Neural cell (in vitro differentiated cells): ENCODE data around the gene MAPK8. TPM values are rescaled to one million over a fixed set of nuclear protein-coding genes. Genes with fewer than 3 reads are reported as not detected.

ENCODE experiments used
- H2AFZ ChIP-seq: fragments of 200-600, 300-800 bp; sonication (generic), shearing (Covaris generic); 2 replicates; pipeline ENCODE4 v1.6.0; 2014; ENCODE audit warnings: low read depth, mild to moderate bottlenecking, antibody characterized with exemption, low read length, moderate library complexity
- H3F3A ChIP-seq: fragments of 200-600 bp; shearing (Covaris generic); 2 replicates; pipeline ENCODE4 v1.6.1; 2016; ENCODE audit warnings: mild to moderate bottlenecking, moderate library complexity, mixed read lengths, antibody characterized with exemption, low read length; ENCODE audit not compliant: insufficient read depth, poor library complexity, severe bottlenecking
- H3K27ac ChIP-seq: fragments of 200-600, 300-800 bp; sonication (generic), shearing (Covaris generic); 2 replicates; pipeline ENCODE4 v1.5.1; 2014; ENCODE audit warnings: mild to moderate bottlenecking, low read length, moderate library complexity
- H3K27me3 ChIP-seq: fragments of 300-800, 200-600 bp; sonication (generic), shearing (Covaris generic); 2 replicates; pipeline ENCODE4 v1.6.0; 2014; ENCODE audit warnings: mild to moderate bottlenecking, low read depth, low read length, moderate library complexity; ENCODE audit not compliant: insufficient read depth
- H3K36me3 ChIP-seq: fragments of 300-800, 200-600 bp; sonication (generic), shearing (Covaris generic); 2 replicates; pipeline ENCODE4 v1.5.1; 2014; ENCODE audit warnings: mild to moderate bottlenecking, antibody characterized with exemption, low read length, moderate library complexity; ENCODE audit not compliant: insufficient read depth
- H3K4me2 ChIP-seq: fragments of 300-800, 200-600 bp; sonication (generic), shearing (Covaris generic); 2 replicates; pipeline ENCODE4 v1.6.0; 2014; ENCODE audit warnings: mild to moderate bottlenecking, low read length
- H3K4me3 ChIP-seq: fragments of 300-800, 200-600 bp; sonication (generic), shearing (Covaris generic); 2 replicates; pipeline ENCODE4 v1.5.1; 2014; ENCODE audit warnings: mild to moderate bottlenecking, low read length, moderate library complexity
- H3K79me2 ChIP-seq: fragments of 200-600 bp; shearing (Covaris generic); replicated peaks from 2 replicates; pipeline ENCODE4 v1.6.0; 2014; ENCODE audit warnings: mild to moderate bottlenecking, low read length, moderate library complexity; ENCODE audit not compliant: insufficient read depth
- H3K9ac ChIP-seq: fragments of 300-800, 200-600 bp; sonication (generic), shearing (Covaris generic); 2 replicates; pipeline ENCODE4 v1.6.1; 2016; ENCODE audit warnings: mild to moderate bottlenecking, low read length, mixed read lengths
- H3K9me2 ChIP-seq: fragments of 200-600 bp; shearing (Covaris generic); 2 replicates; pipeline ENCODE4 v1.6.1; 2016; ENCODE audit warnings: mild to moderate bottlenecking, low read length, mixed read lengths; ENCODE audit not compliant: insufficient read depth
- H3K9me3 ChIP-seq: fragments of 200-600, 300-800 bp; sonication (generic), shearing (Covaris generic); 2 replicates; pipeline ENCODE4 v1.6.1; 2016; ENCODE audit warnings: mild to moderate bottlenecking, mixed run types, low read length, moderate library complexity, mixed read lengths
- H4K20me1 ChIP-seq: fragments of 200-600 bp; shearing (Covaris generic); 2 replicates; pipeline ENCODE4 v1.6.1; 2016; ENCODE audit warnings: mild to moderate bottlenecking, mixed run types; ENCODE audit not compliant: insufficient read depth
- EP300 ChIP-seq: fragments of 450-650 bp; conservative IDR thresholded peaks from 2 replicates; pipeline ENCODE4 v1.6.1; 2014; ENCODE audit warnings: antibody characterized with exemption, mild to moderate bottlenecking, moderate library complexity; ENCODE audit not compliant: poor library complexity, severe bottlenecking
- EZH2 ChIP-seq: fragments of 200-600, 300-800 bp; shearing (Covaris generic), sonication (generic); IDR thresholded peaks from 2 replicates; pipeline ENCODE4 v1.6.1; 2014; ENCODE audit warnings: antibody characterized with exemption, low read length, borderline replicate concordance, mild to moderate bottlenecking; ENCODE audit not compliant: insufficient read depth, poor library complexity, severe bottlenecking
- MXI1 ChIP-seq: fragments of 450-650 bp; conservative IDR thresholded peaks from 2 replicates; pipeline ENCODE4 v1.6.1; 2014; ENCODE audit warnings: antibody characterized with exemption, mild to moderate bottlenecking; ENCODE audit not compliant: poor library complexity, severe bottlenecking
- POLR2AphosphoS5 ChIP-seq: IDR thresholded peaks from 2 replicates; pipeline ENCODE4 v1.6.1; 2012
- RAD21 ChIP-seq: fragments of 450-650 bp; conservative IDR thresholded peaks from 2 replicates; pipeline ENCODE4 v1.6.1; 2014; ENCODE audit warnings: antibody characterized with exemption, mild to moderate bottlenecking, moderate library complexity
- SMC3 ChIP-seq: fragments of 450-650 bp; conservative IDR thresholded peaks from 2 replicates; pipeline ENCODE4 v1.6.1; 2014; ENCODE audit warnings: antibody characterized with exemption, mild to moderate bottlenecking, moderate library complexity; ENCODE audit not compliant: poor library complexity
- TAF1 ChIP-seq: IDR thresholded peaks from 2 replicates; pipeline ENCODE4 v1.6.1; 2012; ENCODE audit warnings: low read depth
- polyA plus RNA-seq: library from polyadenylated mRNA; depleted of rRNA; stranded (reverse); fragments of >200 nt; gene quantifications from 2 replicates; pipeline ENCODE4 v1.2.3, GENCODE V29; 2014
- TF ChIP-seq, protein P1 (sequence below): fragments of 450-650 bp; IDR thresholded peaks from 2 replicates; pipeline ENCODE4 v1.5.1; 2014; ENCODE audit warnings: antibody characterized with exemption, mild to moderate bottlenecking, moderate library complexity; ENCODE audit not compliant: poor library complexity, severe bottlenecking
- TF ChIP-seq, protein P2 (sequence below): IDR thresholded peaks from 2 replicates; pipeline ENCODE4 v1.6.1; 2012; ENCODE audit warnings: borderline replicate concordance

MAPK8 gene
- polyA plus RNA-seq, 1 donor from 2014 or later: 187 TPM

DNA sequence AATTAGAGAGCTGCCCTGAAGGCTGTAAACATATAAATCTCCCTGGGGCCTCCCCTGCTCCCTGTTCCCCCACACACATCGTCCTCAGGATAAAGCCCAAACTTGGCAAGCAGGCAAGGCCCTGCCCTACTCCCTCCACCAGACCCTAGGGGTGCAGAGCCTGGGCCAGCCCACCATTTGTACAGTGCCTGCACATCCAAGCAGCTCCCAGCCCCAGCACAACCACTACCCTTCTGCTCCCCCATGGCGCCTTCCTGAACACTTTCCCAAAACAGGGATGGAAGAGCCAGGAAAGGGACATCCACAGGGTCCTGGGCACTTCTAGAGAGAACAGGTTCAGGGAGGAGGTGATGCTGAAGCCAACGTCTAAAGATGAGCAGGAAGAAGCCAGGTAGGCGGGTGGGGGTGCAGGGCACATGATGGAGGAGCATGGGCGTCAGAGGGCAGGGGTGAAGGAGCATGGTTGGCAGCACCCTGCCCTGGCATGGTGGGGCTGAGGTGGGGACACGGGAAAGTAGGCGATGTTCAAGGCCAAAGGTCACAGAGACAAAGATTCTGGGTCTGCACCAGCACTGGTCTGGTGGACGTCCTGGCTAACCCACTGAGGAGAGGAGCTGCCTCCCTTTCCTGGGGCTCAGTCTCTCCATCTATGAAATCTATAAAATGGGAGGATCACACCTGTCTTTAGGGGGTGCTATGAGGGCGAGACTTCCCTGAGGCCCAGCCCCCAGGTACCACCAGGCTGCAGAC, 157.8 kb downstream of the MAPK8 start:
- H3K27ac ChIP-seq: no peak overlapping the region
- no peaks in the 10 kb centered on the region for H3K79me2 ChIP-seq

DNA sequence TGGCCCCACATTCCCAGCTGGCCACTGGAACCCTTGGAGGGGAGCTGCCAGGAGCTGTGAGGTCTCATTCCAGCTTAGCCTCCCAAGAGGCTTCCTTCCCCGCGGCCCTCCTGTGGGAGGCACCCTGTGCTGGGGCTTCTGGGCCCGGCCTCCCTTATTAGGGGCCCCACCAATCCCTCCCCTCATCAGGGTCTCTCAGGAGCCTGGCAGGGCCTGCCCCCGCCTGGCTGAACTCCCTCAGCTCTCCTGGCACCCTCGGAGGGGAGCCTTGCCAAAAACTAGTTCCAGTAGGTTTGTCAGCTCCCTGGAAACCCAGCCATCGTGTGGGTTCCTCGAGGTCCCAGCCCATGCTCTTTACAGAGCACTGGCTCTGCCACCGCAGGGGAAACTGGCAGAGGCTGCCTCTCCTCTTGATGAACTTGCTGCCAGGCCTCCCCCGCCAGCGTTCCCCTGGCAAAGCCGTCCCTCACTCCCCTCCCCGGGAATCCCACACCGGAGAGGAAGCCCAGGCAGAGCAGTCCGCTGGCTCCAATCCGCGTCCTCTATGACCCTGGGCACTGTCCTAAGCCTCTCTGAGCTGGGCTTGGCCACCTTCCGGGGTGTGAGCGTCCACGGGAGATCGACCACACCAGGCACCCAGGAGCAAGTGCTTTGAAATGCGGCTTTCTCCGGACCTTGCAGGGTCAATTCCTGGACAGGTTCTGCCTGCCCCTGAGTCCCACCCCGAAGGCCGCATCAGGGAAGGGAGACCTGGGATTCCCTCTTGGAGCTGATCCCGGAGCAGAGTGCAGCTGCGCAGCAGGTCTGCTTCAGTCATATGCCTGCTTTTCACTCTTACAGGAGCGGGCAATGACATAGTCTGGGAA, 158.6 kb downstream of the MAPK8 start:
- no peak for TF ChIP-seq POLR2AphosphoS5
- no peak for TF ChIP-seq EZH2
- Histone ChIP-seq H4K20me1 (no peaks in the 10 kb centered on the region), H3K27me3 (peaks cover 16% of the 10 kb centered on the region), H3K36me3 (no peaks in the 10 kb centered on the region), H3K9ac (no peak overlapping the region), H3K4me2 (no peak overlapping the region), H3K4me3 (no peak overlapping the region), H3K9me2 (no peaks in the 10 kb centered on the region), H2AFZ (no peak overlapping the region), H3K27ac (no peak overlapping the region), H3F3A (no peaks in the 10 kb centered on the region), H3K9me3 (peaks cover 1% of the 10 kb centered on the region), H3K79me2 (no peaks in the 10 kb centered on the region)

More for the DNA sequence above, 157.8 kb downstream of the MAPK8 start:
- Histone ChIP-seq H2AFZ (no peak overlapping the region), H3K27me3 (peaks cover 16% of the 10 kb centered on the region), H4K20me1 (no peaks in the 10 kb centered on the region), H3K36me3 (no peaks in the 10 kb centered on the region), H3K9ac (no peak overlapping the region), H3K4me3 (no peak overlapping the region), H3F3A (no peaks in the 10 kb centered on the region), H3K9me2 (no peaks in the 10 kb centered on the region), H3K9me3 (peaks cover 2% of the 10 kb centered on the region), H3K4me2 (no peak overlapping the region)
- TF ChIP-seq, protein P1, sequence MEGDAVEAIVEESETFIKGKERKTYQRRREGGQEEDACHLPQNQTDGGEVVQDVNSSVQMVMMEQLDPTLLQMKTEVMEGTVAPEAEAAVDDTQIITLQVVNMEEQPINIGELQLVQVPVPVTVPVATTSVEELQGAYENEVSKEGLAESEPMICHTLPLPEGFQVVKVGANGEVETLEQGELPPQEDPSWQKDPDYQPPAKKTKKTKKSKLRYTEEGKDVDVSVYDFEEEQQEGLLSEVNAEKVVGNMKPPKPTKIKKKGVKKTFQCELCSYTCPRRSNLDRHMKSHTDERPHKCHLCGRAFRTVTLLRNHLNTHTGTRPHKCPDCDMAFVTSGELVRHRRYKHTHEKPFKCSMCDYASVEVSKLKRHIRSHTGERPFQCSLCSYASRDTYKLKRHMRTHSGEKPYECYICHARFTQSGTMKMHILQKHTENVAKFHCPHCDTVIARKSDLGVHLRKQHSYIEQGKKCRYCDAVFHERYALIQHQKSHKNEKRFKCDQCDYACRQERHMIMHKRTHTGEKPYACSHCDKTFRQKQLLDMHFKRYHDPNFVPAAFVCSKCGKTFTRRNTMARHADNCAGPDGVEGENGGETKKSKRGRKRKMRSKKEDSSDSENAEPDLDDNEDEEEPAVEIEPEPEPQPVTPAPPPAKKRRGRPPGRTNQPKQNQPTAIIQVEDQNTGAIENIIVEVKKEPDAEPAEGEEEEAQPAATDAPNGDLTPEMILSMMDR: no peak
- TF ChIP-seq EZH2 (no peak), EP300 (no peak), POLR2AphosphoS5 (no peak), RAD21 (no peak), TAF1 (no peak), SMC3 (no peak), MXI1 (no peak)
- TF ChIP-seq, protein P2, sequence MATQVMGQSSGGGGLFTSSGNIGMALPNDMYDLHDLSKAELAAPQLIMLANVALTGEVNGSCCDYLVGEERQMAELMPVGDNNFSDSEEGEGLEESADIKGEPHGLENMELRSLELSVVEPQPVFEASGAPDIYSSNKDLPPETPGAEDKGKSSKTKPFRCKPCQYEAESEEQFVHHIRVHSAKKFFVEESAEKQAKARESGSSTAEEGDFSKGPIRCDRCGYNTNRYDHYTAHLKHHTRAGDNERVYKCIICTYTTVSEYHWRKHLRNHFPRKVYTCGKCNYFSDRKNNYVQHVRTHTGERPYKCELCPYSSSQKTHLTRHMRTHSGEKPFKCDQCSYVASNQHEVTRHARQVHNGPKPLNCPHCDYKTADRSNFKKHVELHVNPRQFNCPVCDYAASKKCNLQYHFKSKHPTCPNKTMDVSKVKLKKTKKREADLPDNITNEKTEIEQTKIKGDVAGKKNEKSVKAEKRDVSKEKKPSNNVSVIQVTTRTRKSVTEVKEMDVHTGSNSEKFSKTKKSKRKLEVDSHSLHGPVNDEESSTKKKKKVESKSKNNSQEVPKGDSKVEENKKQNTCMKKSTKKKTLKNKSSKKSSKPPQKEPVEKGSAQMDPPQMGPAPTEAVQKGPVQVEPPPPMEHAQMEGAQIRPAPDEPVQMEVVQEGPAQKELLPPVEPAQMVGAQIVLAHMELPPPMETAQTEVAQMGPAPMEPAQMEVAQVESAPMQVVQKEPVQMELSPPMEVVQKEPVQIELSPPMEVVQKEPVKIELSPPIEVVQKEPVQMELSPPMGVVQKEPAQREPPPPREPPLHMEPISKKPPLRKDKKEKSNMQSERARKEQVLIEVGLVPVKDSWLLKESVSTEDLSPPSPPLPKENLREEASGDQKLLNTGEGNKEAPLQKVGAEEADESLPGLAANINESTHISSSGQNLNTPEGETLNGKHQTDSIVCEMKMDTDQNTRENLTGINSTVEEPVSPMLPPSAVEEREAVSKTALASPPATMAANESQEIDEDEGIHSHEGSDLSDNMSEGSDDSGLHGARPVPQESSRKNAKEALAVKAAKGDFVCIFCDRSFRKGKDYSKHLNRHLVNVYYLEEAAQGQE: no peak
